Measurements from ENCODE around the gene ZEB1.

Gene ZEB1

DNA sequence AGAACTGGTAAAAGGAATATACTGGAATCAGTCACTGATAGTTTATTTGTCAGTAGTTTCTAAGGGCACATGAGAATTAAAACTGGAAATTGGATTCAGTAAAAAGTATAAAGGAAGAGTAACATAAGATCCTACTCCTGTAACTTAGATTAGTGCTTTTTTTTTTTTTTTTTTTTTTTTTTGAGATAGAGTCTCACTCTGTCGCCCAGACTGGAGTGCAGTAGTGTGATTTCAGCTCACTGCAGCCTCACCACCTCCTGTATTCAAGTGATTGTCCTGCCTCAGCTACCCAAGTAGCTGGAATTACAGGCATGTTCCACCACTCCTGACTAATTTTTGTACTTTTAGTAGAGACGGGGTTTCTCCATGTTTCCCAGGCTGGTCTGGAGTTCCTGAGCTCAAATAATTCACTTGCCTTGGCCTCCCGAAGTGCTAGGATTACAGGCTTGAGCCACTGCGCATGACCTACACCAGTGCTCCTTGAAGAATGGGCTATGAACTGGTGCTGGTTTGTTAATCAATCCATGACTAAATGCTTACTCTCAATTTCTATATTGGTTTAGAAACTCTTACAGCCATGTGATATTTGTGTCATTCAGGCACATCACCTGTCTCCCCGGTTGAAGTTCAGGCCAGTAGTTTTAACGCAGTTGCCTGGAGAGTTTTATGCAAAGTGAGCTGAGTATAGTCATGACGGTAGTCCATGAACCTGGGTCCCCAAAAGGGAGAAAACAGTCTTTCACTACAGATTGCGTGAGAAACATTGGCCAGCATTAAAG is 65.0 kb downstream of the ZEB1 start:
- Histone ChIP-seq H3K4me1 (ENCODE audit: insufficient read depth, low read length, poor library complexity, severe bottlenecking) (no peaks in the 10 kb centered on the region), H2AFZ (ENCODE audit: low read length) (no peak overlapping the region), H3K4me2 (ENCODE audit: low read depth, low read length, poor library complexity, severe bottlenecking) (no peak overlapping the region), H3K4me3 (ENCODE audit: low read length, poor library complexity, severe bottlenecking) (no peak overlapping the region), H3K9me2 (replicated peaks; ENCODE audit: low read depth, low read length) (no peaks in the 10 kb centered on the region), H3K9ac (ENCODE audit: low read depth, low read length, poor library complexity, severe bottlenecking) (no peak overlapping the region), H3K79me2 (ENCODE audit: insufficient read depth, low read length) (peaks cover 70% of the 10 kb centered on the region), H3F3A (ENCODE audit: low read depth) (no peaks in the 10 kb centered on the region), H3K36me3 (ENCODE audit: insufficient read depth, low read length) (peaks cover 21% of the 10 kb centered on the region), H4K20me1 (ENCODE audit: insufficient read depth, low read length, poor library complexity, severe bottlenecking) (peaks cover 13% of the 10 kb centered on the region), H3K9me3 (ENCODE audit: insufficient read depth, low read depth, low read length) (no peaks in the 10 kb centered on the region), H3K27me3 (ENCODE audit: insufficient read depth, low read length, poor library complexity, severe bottlenecking) (no peaks in the 10 kb centered on the region)
- TF ChIP-seq EZH2phosphoT487 (IDR thresholded peaks at IDR 0.05; ENCODE audit: borderline replicate concordance), result no peak
- TF ChIP-seq, protein P1, sequence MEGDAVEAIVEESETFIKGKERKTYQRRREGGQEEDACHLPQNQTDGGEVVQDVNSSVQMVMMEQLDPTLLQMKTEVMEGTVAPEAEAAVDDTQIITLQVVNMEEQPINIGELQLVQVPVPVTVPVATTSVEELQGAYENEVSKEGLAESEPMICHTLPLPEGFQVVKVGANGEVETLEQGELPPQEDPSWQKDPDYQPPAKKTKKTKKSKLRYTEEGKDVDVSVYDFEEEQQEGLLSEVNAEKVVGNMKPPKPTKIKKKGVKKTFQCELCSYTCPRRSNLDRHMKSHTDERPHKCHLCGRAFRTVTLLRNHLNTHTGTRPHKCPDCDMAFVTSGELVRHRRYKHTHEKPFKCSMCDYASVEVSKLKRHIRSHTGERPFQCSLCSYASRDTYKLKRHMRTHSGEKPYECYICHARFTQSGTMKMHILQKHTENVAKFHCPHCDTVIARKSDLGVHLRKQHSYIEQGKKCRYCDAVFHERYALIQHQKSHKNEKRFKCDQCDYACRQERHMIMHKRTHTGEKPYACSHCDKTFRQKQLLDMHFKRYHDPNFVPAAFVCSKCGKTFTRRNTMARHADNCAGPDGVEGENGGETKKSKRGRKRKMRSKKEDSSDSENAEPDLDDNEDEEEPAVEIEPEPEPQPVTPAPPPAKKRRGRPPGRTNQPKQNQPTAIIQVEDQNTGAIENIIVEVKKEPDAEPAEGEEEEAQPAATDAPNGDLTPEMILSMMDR (conservative IDR thresholded peaks at IDR 0.05; ENCODE audit: low read length), result no peak

DNA sequence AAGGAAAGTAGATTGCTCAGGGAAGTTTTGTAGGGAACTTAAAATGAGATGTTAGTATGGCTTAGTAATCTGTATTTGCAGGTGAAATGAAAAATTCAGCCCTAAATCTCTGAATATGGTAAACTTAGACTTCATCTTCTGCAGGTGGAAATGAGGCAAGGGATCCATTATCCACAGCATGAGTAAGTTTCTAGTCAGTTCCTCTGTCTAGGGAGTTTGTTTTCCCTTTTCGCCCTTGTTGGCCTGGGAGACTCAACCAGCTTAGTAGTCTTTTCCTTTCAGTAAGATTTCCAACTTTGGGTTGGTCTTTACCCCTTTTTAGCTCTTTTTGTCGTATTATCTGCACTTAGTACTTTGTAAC is 65.6 kb downstream of the ZEB1 start:
- Histone ChIP-seq H3K79me2 (ENCODE audit: insufficient read depth, low read length) (peaks cover 64% of the 10 kb centered on the region), H3K4me2 (ENCODE audit: low read depth, low read length, poor library complexity, severe bottlenecking) (no peak overlapping the region), H2AFZ (ENCODE audit: low read length) (no peak overlapping the region)

DNA sequence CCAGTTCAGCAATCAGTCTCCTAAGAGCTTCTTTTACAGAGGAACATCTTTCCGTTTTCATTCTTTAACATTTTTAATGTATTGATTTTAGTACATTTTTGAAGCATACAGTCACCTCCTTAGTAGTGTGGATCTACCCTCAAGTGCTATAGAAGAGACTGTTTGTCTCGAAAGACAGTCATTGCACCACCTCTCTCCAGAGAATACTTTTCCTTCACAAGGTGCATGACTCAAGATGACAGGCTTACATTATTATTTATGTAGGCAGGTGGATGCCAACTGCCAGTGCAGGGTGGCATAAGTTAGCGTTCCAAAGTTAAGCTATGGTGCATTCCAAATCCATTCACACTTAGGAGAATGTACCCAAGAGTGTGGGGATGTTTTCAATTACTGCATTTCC is 71.8 kb downstream of the ZEB1 start:
- H3K9me2 ChIP-seq (replicated peaks; ENCODE audit: low read depth, low read length), result no peaks in the 10 kb centered on the region
- no peak overlapping the region for H2AFZ ChIP-seq (ENCODE audit: low read length)
- H3K4me1 ChIP-seq (ENCODE audit: insufficient read depth, low read length, poor library complexity, severe bottlenecking), result peaks cover 23% of the 10 kb centered on the region
- no peak overlapping the region for H3K9ac ChIP-seq (ENCODE audit: low read depth, low read length, poor library complexity, severe bottlenecking)
- peaks cover 34% of the 10 kb centered on the region for H3K79me2 ChIP-seq (ENCODE audit: insufficient read depth, low read length)
- H3K36me3 ChIP-seq (ENCODE audit: insufficient read depth, low read length), result peaks cover 40% of the 10 kb centered on the region
- H4K20me1 ChIP-seq (ENCODE audit: insufficient read depth, low read length, poor library complexity, severe bottlenecking), result peaks cover 24% of the 10 kb centered on the region
- TF ChIP-seq EZH2phosphoT487 (IDR thresholded peaks at IDR 0.05; ENCODE audit: borderline replicate concordance), result no peak
- TF ChIP-seq, protein P1 (conservative IDR thresholded peaks at IDR 0.05; ENCODE audit: low read length), result no peak
- no peaks in the 10 kb centered on the region for H3F3A ChIP-seq (ENCODE audit: low read depth)
- no peak overlapping the region for H3K4me2 ChIP-seq (ENCODE audit: low read depth, low read length, poor library complexity, severe bottlenecking)
- no peak overlapping the region for H3K4me3 ChIP-seq (ENCODE audit: low read length, poor library complexity, severe bottlenecking)
- no peaks in the 10 kb centered on the region for H3K9me3 ChIP-seq (ENCODE audit: insufficient read depth, low read depth, low read length)
- no peaks in the 10 kb centered on the region for H3K27me3 ChIP-seq (ENCODE audit: insufficient read depth, low read length, poor library complexity, severe bottlenecking)

More for the DNA sequence above, 65.6 kb downstream of the ZEB1 start:
- Histone ChIP-seq H3K27me3 (ENCODE audit: insufficient read depth, low read length, poor library complexity, severe bottlenecking) (no peaks in the 10 kb centered on the region), H3K9me2 (replicated peaks; ENCODE audit: low read depth, low read length) (no peaks in the 10 kb centered on the region), H3K4me1 (ENCODE audit: insufficient read depth, low read length, poor library complexity, severe bottlenecking) (no peaks in the 10 kb centered on the region), H3K9me3 (ENCODE audit: insufficient read depth, low read depth, low read length) (no peaks in the 10 kb centered on the region), H3F3A (ENCODE audit: low read depth) (no peaks in the 10 kb centered on the region), H3K9ac (ENCODE audit: low read depth, low read length, poor library complexity, severe bottlenecking) (no peak overlapping the region), H4K20me1 (ENCODE audit: insufficient read depth, low read length, poor library complexity, severe bottlenecking) (peaks cover 13% of the 10 kb centered on the region), H3K4me3 (ENCODE audit: low read length, poor library complexity, severe bottlenecking) (no peak overlapping the region), H3K36me3 (ENCODE audit: insufficient read depth, low read length) (peaks cover 26% of the 10 kb centered on the region)
- TF ChIP-seq EZH2phosphoT487 (IDR thresholded peaks at IDR 0.05; ENCODE audit: borderline replicate concordance), result no peak
- TF ChIP-seq, protein P1 (conservative IDR thresholded peaks at IDR 0.05; ENCODE audit: low read length), result no peak
